WTC11 (cell line): ENCODE measurements around the gene PDCD6IP. TPM values are rescaled to one million over a fixed set of nuclear protein-coding genes. Genes with fewer than 3 reads are reported as not detected.

Experiments
- ATAC-seq: fragments of 200-7000 bp; cut with Tn5 transposase; 2 replicates; pipeline ENCODE4 v1.10.0; 2021; ENCODE audit warnings: mild to moderate bottlenecking, moderate library complexity
- CTCF ChIA-PET: fragments of 300-600 bp; sonication (Branson Sonifier 250); formaldehyde crosslinking; loops from one replicate; lab custom pipeline; 2021; ENCODE audit warnings: antibody characterized with exemption; lab: Charles Lee
- POLR2A ChIA-PET: fragments of 350-600 bp; sonication (Branson Sonifier 250); formaldehyde crosslinking; loops from one replicate; lab custom pipeline; 2021; ENCODE audit warnings: antibody characterized with exemption; lab: Charles Lee
- DNase-seq: peaks from one replicate; pipeline ENCODE4 v3.0.0; 2021; ENCODE audit warnings: low spot score
- H3K27ac Mint-ChIP-seq: 2 replicates; pipeline ENCODE4 v1.8.0; 2021; ENCODE audit warnings: mixed read lengths
- H3K27me3 Mint-ChIP-seq: 2 replicates; pipeline ENCODE4 v1.8.0; 2021; ENCODE audit warnings: low read depth, mild to moderate bottlenecking, moderate library complexity, mixed read lengths
- H3K36me3 Mint-ChIP-seq: 2 replicates; pipeline ENCODE4 v1.8.0; 2021; ENCODE audit warnings: mixed read lengths
- H3K4me1 Mint-ChIP-seq: 2 replicates; pipeline ENCODE4 v1.8.0; 2022; ENCODE audit warnings: mixed read lengths
- H3K4me3 Mint-ChIP-seq: 2 replicates; pipeline ENCODE4 v1.8.0; 2021; ENCODE audit warnings: mild to moderate bottlenecking, moderate library complexity, mixed read lengths
- H3K9me3 Mint-ChIP-seq: 2 replicates; pipeline ENCODE4 v1.8.0; 2021; ENCODE audit warnings: mixed read lengths
- ATF1 ChIP-seq: sonication (generic); formaldehyde crosslinking; IDR thresholded peaks from 2 replicates; pipeline ENCODE4 v1.8.1; 2023; ENCODE audit warnings: mild to moderate bottlenecking, moderate library complexity, missing genetic modification reagents
- CREM ChIP-seq: sonication (generic); formaldehyde crosslinking; IDR thresholded peaks from 2 replicates; pipeline ENCODE4 v1.8.1; 2022; ENCODE audit warnings: mild to moderate bottlenecking, missing genetic modification reagents, moderate library complexity
- EMX1 ChIP-seq: fragments of 250-450 bp; sonication (Bioruptor Pico); IDR thresholded peaks from 2 replicates; pipeline ENCODE4 v1.8.0; 2021; ENCODE audit warnings: mild to moderate bottlenecking
- KAT7 ChIP-seq: sonication (generic); formaldehyde crosslinking; IDR thresholded peaks from 2 replicates; pipeline ENCODE4 v1.8.1; 2023; ENCODE audit warnings: missing genetic modification reagents, mild to moderate bottlenecking, borderline replicate concordance
- MYBL2 ChIP-seq: sonication (generic); formaldehyde crosslinking; IDR thresholded peaks from 2 replicates; pipeline ENCODE4 v1.8.1; 2023; ENCODE audit warnings: mild to moderate bottlenecking, moderate library complexity, missing genetic modification reagents
- NR3C1 ChIP-seq: sonication (generic); formaldehyde crosslinking; conservative IDR thresholded peaks from 2 replicates; pipeline ENCODE4 v1.8.1; 2023; ENCODE audit warnings: low read depth, mild to moderate bottlenecking, missing genetic modification reagents
- RELA ChIP-seq: sonication (generic); formaldehyde crosslinking; IDR thresholded peaks from 2 replicates; pipeline ENCODE4 v1.8.1; 2022; ENCODE audit warnings: missing genetic modification reagents, mild to moderate bottlenecking, borderline replicate concordance
- SP1 ChIP-seq: sonication (generic); formaldehyde crosslinking; conservative IDR thresholded peaks from 2 replicates; pipeline ENCODE4 v1.8.1; 2022; ENCODE audit warnings: missing genetic modification reagents
- ZNF219 ChIP-seq: sonication (generic); formaldehyde crosslinking; IDR thresholded peaks from 2 replicates; pipeline ENCODE4 v1.8.0; 2023; ENCODE audit warnings: missing genetic modification reagents, mild to moderate bottlenecking, borderline replicate concordance
- total RNA-seq: library from RNA; stranded (reverse); gene quantifications from 3 replicates; pipeline ENCODE4 v1.2.3, GENCODE V29; 2021
- TF ChIP-seq, protein P1 (sequence below): sonication (generic); formaldehyde crosslinking; IDR thresholded peaks from 2 replicates; pipeline ENCODE4 v1.8.1; 2023; ENCODE audit warnings: mild to moderate bottlenecking, missing genetic modification reagents, moderate library complexity
- TF ChIP-seq, protein P2 (sequence below): sonication (generic); formaldehyde crosslinking; IDR thresholded peaks from 2 replicates; pipeline ENCODE4 v1.8.0; 2022; ENCODE audit warnings: mild to moderate bottlenecking, missing genetic modification reagents
- TF ChIP-seq, protein P3 (sequence below): sonication (generic); formaldehyde crosslinking; IDR thresholded peaks from 2 replicates; pipeline ENCODE4 v1.8.1; 2022; ENCODE audit warnings: mild to moderate bottlenecking, moderate library complexity, missing genetic modification reagents
- TF ChIP-seq, protein P4 (sequence below): sonication (generic); formaldehyde crosslinking; IDR thresholded peaks from 2 replicates; pipeline ENCODE4 v1.8.1; 2023; ENCODE audit warnings: mild to moderate bottlenecking, missing genetic modification reagents
- TF ChIP-seq, protein P5 (sequence below): sonication (generic); formaldehyde crosslinking; IDR thresholded peaks from 2 replicates; pipeline ENCODE4 v1.8.0; 2022; ENCODE audit warnings: mild to moderate bottlenecking, missing genetic modification reagents
- TF ChIP-seq, protein P6 (sequence below): sonication (generic); formaldehyde crosslinking; conservative IDR thresholded peaks from 2 replicates; pipeline ENCODE4 v1.8.1; 2023; ENCODE audit warnings: mild to moderate bottlenecking, low read depth, missing genetic modification reagents, moderate library complexity
- TF ChIP-seq, protein P7 (sequence below): fragments of 250-450 bp; sonication (Bioruptor Pico); IDR thresholded peaks from 2 replicates; pipeline ENCODE4 v1.9.0; 2021; ENCODE audit warnings: mild to moderate bottlenecking, borderline replicate concordance

The PDCD6IP gene
- total RNA-seq, 1 experiment from 2014 or later: 173 TPM

DNA sequence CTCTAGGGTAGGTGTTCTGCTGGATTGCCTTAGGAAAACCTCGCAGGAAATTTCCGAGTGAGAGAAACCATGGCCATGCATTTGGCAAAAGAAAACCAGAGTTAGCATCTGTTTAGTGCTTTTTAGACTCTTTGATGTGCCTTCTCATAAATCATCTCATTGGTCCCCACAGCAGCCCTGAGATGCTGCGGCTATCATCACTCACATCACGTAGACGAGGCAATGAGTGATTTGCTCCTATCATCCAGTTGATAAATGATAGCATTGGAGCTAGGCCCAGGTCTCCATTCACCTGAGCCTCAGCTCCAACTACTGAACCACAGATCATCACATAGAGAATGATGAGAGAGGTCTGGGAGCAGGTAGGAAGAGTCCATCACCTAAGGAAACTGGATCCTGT lies 111.1 kb downstream of the PDCD6IP start:
- Mint-ChIP-seq H3K4me1 (no peaks in the 10 kb centered on the region), H3K27ac (no peak overlapping the region), H3K4me3 (no peak overlapping the region), H3K9me3 (peaks cover 2% of the 10 kb centered on the region), H3K36me3 (no peaks in the 10 kb centered on the region), H3K27me3 (no peaks in the 10 kb centered on the region)
- no peak for DNase-seq
- TF ChIP-seq ZNF219 (CRISPR knock-in tag): no peak
- TF ChIP-seq KAT7 (CRISPR knock-in tag): no peak
- TF ChIP-seq, protein P1, sequence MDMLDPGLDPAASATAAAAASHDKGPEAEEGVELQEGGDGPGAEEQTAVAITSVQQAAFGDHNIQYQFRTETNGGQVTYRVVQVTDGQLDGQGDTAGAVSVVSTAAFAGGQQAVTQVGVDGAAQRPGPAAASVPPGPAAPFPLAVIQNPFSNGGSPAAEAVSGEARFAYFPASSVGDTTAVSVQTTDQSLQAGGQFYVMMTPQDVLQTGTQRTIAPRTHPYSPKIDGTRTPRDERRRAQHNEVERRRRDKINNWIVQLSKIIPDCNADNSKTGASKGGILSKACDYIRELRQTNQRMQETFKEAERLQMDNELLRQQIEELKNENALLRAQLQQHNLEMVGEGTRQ: no peak
- TF ChIP-seq NR3C1: no peak
- no peak for TF ChIP-seq SP1
- TF ChIP-seq, protein P2, sequence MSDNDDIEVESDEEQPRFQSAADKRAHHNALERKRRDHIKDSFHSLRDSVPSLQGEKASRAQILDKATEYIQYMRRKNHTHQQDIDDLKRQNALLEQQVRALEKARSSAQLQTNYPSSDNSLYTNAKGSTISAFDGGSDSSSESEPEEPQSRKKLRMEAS (CRISPR knock-in tag): no peak
- TF ChIP-seq MYBL2: no peak
- TF ChIP-seq, protein P3, sequence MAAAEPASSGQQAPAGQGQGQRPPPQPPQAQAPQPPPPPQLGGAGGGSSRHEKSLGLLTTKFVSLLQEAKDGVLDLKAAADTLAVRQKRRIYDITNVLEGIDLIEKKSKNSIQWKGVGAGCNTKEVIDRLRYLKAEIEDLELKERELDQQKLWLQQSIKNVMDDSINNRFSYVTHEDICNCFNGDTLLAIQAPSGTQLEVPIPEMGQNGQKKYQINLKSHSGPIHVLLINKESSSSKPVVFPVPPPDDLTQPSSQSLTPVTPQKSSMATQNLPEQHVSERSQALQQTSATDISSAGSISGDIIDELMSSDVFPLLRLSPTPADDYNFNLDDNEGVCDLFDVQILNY (CRISPR knock-in tag): no peak
- ATAC-seq: no peak
- CTCF ChIA-PET: interaction anchor here (0.8 to 1.1 kb wide), 2 partner anchors 26 to 105 kb away, joined by 3 to 4 read pairs; no protein-coding TSS in a partner anchor
- POLR2A ChIA-PET: no interaction called here

DNA sequence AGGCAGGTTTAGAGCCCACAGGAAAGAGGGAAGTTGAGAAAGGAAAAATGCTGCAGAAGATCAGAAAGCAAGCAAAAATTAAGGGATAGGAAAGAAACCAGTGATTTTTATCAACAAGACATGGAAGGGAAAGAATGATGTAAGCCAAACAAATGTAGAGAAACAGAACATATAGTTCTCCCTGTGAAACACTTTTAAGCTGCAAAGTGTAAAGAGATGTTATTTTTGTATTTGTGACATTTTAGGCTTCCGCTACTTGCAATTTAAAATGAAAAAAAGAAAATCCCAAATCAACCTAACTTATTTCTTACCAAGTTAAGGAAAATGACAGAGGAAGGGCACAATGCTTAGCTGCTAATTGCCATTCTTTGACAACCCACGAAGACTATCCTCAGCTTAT lies 111.6 kb downstream of the PDCD6IP start:
- Mint-ChIP-seq H3K36me3 (no peaks in the 10 kb centered on the region), H3K4me1 (peaks cover 2% of the 10 kb centered on the region; the same call in 1 of the 2 replicates), H3K27me3 (no peaks in the 10 kb centered on the region), H3K9me3 (no peaks in the 10 kb centered on the region), H3K27ac (no peak overlapping the region), H3K4me3 (no peak overlapping the region)
- CTCF ChIA-PET: interaction anchor here (0.8 to 1.1 kb wide), 2 partner anchors 27 to 105 kb away, joined by 3 to 4 read pairs; no protein-coding TSS in a partner anchor
- ATAC-seq: no peak
- no peak for DNase-seq
- POLR2A ChIA-PET: no interaction called here
- no peak for TF ChIP-seq NR3C1
- no peak for TF ChIP-seq RELA (CRISPR knock-in tag)
- no peak for TF ChIP-seq CREM (CRISPR knock-in tag)
- TF ChIP-seq, protein P4, sequence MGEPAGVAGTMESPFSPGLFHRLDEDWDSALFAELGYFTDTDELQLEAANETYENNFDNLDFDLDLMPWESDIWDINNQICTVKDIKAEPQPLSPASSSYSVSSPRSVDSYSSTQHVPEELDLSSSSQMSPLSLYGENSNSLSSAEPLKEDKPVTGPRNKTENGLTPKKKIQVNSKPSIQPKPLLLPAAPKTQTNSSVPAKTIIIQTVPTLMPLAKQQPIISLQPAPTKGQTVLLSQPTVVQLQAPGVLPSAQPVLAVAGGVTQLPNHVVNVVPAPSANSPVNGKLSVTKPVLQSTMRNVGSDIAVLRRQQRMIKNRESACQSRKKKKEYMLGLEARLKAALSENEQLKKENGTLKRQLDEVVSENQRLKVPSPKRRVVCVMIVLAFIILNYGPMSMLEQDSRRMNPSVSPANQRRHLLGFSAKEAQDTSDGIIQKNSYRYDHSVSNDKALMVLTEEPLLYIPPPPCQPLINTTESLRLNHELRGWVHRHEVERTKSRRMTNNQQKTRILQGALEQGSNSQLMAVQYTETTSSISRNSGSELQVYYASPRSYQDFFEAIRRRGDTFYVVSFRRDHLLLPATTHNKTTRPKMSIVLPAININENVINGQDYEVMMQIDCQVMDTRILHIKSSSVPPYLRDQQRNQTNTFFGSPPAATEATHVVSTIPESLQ: no peak
- TF ChIP-seq, protein P1: no peak
- no peak for TF ChIP-seq EMX1 (CRISPR knock-in tag)
- TF ChIP-seq, protein P5, sequence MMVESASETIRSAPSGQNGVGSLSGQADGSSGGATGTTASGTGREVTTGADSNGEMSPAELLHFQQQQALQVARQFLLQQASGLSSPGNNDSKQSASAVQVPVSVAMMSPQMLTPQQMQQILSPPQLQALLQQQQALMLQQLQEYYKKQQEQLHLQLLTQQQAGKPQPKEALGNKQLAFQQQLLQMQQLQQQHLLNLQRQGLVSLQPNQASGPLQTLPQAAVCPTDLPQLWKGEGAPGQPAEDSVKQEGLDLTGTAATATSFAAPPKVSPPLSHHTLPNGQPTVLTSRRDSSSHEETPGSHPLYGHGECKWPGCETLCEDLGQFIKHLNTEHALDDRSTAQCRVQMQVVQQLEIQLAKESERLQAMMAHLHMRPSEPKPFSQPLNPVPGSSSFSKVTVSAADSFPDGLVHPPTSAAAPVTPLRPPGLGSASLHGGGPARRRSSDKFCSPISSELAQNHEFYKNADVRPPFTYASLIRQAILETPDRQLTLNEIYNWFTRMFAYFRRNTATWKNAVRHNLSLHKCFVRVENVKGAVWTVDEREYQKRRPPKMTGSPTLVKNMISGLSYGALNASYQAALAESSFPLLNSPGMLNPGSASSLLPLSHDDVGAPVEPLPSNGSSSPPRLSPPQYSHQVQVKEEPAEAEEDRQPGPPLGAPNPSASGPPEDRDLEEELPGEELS (CRISPR knock-in tag): no peak
- TF ChIP-seq, protein P6, sequence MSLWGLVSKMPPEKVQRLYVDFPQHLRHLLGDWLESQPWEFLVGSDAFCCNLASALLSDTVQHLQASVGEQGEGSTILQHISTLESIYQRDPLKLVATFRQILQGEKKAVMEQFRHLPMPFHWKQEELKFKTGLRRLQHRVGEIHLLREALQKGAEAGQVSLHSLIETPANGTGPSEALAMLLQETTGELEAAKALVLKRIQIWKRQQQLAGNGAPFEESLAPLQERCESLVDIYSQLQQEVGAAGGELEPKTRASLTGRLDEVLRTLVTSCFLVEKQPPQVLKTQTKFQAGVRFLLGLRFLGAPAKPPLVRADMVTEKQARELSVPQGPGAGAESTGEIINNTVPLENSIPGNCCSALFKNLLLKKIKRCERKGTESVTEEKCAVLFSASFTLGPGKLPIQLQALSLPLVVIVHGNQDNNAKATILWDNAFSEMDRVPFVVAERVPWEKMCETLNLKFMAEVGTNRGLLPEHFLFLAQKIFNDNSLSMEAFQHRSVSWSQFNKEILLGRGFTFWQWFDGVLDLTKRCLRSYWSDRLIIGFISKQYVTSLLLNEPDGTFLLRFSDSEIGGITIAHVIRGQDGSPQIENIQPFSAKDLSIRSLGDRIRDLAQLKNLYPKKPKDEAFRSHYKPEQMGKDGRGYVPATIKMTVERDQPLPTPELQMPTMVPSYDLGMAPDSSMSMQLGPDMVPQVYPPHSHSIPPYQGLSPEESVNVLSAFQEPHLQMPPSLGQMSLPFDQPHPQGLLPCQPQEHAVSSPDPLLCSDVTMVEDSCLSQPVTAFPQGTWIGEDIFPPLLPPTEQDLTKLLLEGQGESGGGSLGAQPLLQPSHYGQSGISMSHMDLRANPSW (CRISPR knock-in tag): no peak
- TF ChIP-seq, protein P7, sequence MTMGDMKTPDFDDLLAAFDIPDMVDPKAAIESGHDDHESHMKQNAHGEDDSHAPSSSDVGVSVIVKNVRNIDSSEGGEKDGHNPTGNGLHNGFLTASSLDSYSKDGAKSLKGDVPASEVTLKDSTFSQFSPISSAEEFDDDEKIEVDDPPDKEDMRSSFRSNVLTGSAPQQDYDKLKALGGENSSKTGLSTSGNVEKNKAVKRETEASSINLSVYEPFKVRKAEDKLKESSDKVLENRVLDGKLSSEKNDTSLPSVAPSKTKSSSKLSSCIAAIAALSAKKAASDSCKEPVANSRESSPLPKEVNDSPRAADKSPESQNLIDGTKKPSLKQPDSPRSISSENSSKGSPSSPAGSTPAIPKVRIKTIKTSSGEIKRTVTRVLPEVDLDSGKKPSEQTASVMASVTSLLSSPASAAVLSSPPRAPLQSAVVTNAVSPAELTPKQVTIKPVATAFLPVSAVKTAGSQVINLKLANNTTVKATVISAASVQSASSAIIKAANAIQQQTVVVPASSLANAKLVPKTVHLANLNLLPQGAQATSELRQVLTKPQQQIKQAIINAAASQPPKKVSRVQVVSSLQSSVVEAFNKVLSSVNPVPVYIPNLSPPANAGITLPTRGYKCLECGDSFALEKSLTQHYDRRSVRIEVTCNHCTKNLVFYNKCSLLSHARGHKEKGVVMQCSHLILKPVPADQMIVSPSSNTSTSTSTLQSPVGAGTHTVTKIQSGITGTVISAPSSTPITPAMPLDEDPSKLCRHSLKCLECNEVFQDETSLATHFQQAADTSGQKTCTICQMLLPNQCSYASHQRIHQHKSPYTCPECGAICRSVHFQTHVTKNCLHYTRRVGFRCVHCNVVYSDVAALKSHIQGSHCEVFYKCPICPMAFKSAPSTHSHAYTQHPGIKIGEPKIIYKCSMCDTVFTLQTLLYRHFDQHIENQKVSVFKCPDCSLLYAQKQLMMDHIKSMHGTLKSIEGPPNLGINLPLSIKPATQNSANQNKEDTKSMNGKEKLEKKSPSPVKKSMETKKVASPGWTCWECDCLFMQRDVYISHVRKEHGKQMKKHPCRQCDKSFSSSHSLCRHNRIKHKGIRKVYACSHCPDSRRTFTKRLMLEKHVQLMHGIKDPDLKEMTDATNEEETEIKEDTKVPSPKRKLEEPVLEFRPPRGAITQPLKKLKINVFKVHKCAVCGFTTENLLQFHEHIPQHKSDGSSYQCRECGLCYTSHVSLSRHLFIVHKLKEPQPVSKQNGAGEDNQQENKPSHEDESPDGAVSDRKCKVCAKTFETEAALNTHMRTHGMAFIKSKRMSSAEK (CRISPR knock-in tag): no peak
- no peak for TF ChIP-seq ATF1 (CRISPR knock-in tag)
